ENCODE data around the gene IGF2R.

GRCh38 chr6:159957071-159957673 lies 11.7 kb upstream of the IGF2R start:
- TF ChIP-seq, protein P1, sequence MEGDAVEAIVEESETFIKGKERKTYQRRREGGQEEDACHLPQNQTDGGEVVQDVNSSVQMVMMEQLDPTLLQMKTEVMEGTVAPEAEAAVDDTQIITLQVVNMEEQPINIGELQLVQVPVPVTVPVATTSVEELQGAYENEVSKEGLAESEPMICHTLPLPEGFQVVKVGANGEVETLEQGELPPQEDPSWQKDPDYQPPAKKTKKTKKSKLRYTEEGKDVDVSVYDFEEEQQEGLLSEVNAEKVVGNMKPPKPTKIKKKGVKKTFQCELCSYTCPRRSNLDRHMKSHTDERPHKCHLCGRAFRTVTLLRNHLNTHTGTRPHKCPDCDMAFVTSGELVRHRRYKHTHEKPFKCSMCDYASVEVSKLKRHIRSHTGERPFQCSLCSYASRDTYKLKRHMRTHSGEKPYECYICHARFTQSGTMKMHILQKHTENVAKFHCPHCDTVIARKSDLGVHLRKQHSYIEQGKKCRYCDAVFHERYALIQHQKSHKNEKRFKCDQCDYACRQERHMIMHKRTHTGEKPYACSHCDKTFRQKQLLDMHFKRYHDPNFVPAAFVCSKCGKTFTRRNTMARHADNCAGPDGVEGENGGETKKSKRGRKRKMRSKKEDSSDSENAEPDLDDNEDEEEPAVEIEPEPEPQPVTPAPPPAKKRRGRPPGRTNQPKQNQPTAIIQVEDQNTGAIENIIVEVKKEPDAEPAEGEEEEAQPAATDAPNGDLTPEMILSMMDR (optimal IDR thresholded peaks at IDR 0.05 in 1 of 3, IDR thresholded peaks at IDR 0.05 in 1 of 3, conservative IDR thresholded peaks at IDR 0.05 in 1 of 3; ENCODE audit: extremely low read depth in 1 of 3, insufficient read depth in 2 of 3, low read length in 3 of 3) = no peak
- no peak for TF ChIP-seq EZH2 (IDR thresholded peaks at IDR 0.05; ENCODE audit: low read length)

Measured in keratinocyte (primary cell).